NCI-H2029 treated with DMSO at 0.1 percent for 48 hours (cell line): ENCODE results near the gene KLRF2.

Source experiments
- DNase-seq: peaks from one replicate; lab custom pipeline; 2025; lab: John Stamatoyannopoulos, UW

Gene KLRF2

DNA sequence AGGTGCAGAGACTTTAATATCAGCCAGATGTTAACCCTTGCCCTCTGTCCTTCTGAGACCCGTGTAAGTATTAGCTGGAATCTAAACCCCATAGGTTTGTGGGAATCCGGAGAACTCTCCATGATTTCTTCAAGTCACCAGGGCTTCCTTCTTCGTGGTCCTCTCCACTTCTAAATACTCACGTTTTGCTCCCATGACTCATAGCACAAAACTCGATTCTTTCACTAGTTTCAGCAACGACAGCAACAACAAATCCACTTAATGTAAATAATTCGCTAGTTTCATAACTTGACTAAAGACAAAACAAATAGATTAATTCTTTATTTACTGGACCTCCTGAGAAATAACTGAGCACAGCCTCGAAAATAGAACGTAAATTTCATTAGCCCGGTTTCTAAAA, 55.3 kb downstream of the KLRF2 start:
- no peak for DNase-seq

DNA sequence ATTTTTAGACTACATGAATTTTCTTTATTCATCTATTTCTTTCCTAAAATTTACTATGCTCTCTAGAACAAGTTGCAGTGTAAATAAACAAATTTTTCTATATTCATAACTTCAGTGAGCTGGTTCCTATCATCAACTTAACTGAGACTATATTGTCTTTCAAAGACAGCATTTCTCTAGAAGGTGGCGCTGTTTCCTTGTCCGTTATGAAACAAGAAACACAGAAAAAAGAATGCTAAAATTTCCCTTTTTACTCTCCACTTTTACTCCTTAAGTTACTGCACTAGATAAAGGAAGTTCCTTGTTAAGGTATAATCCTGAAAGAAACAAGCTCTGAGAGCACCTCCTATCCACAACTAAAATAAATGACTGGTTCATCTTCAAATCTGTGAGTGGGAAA, 59.1 kb downstream of the KLRF2 start:
- no peak for DNase-seq

DNA sequence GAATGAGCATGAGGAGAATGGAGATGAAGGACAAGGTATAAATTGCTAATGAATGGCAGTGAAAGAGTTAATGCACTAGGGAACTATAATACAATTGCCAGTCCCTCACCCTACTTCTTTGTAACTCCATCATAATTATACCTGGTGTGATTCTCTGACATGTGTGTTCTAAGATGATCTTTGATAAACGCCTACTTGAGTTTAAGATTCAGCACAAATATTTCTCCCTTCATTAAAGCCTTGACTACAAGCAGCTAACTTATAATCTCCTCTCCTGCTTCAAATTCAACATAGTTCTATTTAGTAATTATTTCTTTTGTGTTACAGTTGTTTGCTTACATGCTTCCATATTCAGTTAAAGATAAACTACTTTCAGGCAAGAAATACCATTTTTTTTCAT, 60.5 kb downstream of the KLRF2 start:
- DNase-seq = no peak

DNA sequence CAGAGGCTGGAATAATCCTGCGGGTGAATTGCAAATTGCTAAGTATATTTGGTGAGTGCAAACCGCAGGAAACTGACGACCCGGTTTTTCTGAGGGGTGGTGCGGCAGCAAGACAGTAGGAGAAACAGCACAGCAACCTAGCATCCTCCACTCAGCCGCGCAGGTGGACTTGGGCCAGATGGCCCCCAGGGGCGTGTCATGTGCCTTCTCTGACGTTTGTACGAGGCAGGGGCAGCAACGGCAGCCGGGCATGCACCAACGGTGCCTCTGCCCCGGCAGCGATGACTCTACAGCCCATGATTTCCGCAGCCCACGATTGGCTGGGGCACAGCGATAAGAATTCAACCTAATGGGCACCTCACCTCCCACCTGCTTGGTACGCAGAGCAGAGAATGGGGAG, 62.0 kb downstream of the KLRF2 start:
- no peak for DNase-seq

DNA sequence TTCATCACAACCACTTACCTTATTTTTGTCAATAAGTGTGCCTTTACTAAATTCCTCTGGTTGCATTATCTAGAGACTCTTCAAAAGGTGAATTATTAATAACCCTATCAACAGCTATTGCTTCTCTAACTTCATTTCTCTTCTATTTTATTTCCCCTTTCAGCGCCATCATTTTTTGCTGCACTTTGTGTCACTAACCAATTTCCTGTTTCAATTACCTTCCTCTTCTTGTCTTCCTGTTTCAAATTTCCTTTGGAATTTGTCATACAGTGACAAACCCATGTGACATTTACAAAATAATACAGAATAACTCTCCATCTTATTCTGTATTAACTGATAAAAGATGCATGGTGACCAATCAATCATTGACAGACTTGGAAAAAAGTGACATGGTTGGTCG, 63.1 kb downstream of the KLRF2 start:
- DNase-seq = no peak
